HT-29 (cell line): ENCODE measurements around the gene RNF26. TPM values are rescaled to one million over a fixed set of nuclear protein-coding genes. Genes with fewer than 3 reads are reported as not detected.

Experiments
- DNase-seq: peaks from one replicate; pipeline ENCODE4 v3.0.0-alpha.2; 2015; ENCODE audit warnings: low spot score
- total RNA-seq: library from RNA; depleted of rRNA; stranded (reverse); fragments of >200 nt; shearing (Covaris generic); gene quantifications from 2 replicates; pipeline ENCODE4 v1.2.3, GENCODE V29; 2014

RNF26 gene
- total RNA-seq, 1 experiment from 2014 or later, result 14.8 TPM

- peak; percentile 59 for DNase-seq
These were observed 18.2 kb upstream of the RNF26 start for GRCh38 chr11:119316016-119316728.

GRCh38 chr11:119316729-119317591 lies 17.4 kb upstream of the RNF26 start, which contains the start of gene MCAM:
Gene MCAM (minus strand): TSS chr11:119317130. CDS start chr11:119317101, 29 bp downstream.
- peak; percentile 44 for DNase-seq

- DNase-seq, result no peak
These were observed 16.6 kb upstream of the RNF26 start for GRCh38 chr11:119317592-119318239.

GRCh38 chr11:119318240-119319135 lies 15.8 kb upstream of the RNF26 start:
- peak; percentile 56 for DNase-seq

- DNase-seq, result no peak
These were observed 15.1 kb upstream of the RNF26 start for GRCh38 chr11:119319136-119319699.

- DNase-seq, result peak; percentile 62
These were observed 14.6 kb upstream of the RNF26 start for GRCh38 chr11:119319700-119320239.

GRCh38 chr11:119320240-119320775 lies 14.0 kb upstream of the RNF26 start:
- no peak for DNase-seq

- peak; percentile 72 for DNase-seq
These were observed 13.4 kb upstream of the RNF26 start for GRCh38 chr11:119320776-119321524.

- DNase-seq, result no peak
These were observed 12.0 kb upstream of the RNF26 start for GRCh38 chr11:119322360-119322739.

GRCh38 chr11:119322921-119323531 lies 11.3 kb upstream of the RNF26 start:
- no peak for DNase-seq

- DNase-seq, result peak; percentile 90
These were observed 10.7 kb upstream of the RNF26 start for GRCh38 chr11:119323532-119324033.

- no peak for DNase-seq
These were observed 10.1 kb upstream of the RNF26 start for GRCh38 chr11:119324189-119324588.

GRCh38 chr11:119329320-119329719 lies 5.0 kb upstream of the RNF26 start:
- no peak for DNase-seq

- DNase-seq, result no peak
These were observed 4.1 kb upstream of the RNF26 start for GRCh38 chr11:119330237-119330636.

GRCh38 chr11:119332111-119332765 lies 2.1 kb upstream of the RNF26 start:
- no peak for DNase-seq

- DNase-seq, result no peak
These were observed 846 bp downstream of the RNF26 start for GRCh38 chr11:119335091-119335654.

GRCh38 chr11:119335655-119336543 lies 1.6 kb downstream of the RNF26 start:
- DNase-seq, result no peak
